Measurements from ENCODE around the gene ZNF292.
"Not testable (repeated sequence)": the region's sequence is repeated elsewhere in the genome, so short reads cannot be mapped to it uniquely, and the experiment has no call there.

The ZNF292 gene

DNA sequence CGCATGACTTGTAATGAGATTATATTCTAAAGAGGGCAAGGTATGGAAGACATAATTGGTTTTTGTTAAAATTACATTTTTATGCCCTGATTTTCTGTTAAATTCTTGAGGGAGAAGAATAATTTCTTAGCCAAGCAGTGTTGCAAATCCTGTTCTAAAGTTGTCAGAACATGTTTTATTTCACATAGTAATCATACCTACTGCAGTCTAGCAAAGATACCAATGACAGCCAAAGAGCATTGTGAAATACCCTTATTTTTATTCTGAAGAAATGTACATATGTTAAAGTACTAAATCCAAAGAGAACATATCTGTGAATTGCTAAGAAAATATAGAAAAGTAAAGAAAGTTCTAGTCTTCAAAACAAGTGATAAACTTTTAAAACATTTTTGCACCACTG, 127.4 kb downstream of the ZNF292 start:
- no peak for DNase-seq

DNA sequence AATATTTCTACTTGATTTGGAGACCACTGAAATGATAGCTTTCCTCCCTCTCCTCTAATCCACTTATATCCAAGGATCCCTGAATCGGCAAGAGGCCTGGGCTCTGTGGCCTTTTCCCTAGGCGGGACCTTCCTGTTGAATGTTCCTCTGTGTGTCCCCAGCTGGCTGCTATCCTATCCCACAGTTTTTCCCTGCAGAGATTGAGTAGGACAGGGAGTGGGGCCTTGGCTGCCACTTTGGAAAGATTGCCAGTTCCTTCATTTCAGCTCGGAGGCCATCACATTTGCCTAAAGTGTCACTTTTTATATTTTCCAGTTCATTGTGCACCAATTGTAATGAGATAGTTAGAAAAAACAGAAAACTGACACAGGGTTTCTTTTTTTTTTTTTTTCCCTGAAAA, 128.1 kb downstream of the ZNF292 start:
- no peak for DNase-seq

DNA sequence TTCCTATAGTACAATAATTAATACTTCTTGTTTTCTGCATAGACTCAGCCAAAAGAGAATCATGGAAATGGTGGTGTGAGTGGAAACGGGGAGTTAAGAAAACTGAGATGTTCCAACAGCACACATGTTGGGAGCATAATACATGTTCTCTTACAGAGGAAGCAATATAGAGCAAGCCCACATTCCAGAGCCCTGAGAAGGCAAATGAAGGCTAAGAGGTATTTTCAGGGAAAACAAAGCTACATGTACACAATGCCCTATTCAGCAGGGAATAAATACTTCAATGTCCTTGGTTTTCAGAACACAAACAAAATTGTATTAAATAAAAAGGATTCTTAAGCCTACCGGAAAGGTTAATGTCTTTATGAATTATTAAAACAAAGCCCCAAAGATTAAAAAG, 131.9 kb downstream of the ZNF292 start:
- no peak for DNase-seq

DNA sequence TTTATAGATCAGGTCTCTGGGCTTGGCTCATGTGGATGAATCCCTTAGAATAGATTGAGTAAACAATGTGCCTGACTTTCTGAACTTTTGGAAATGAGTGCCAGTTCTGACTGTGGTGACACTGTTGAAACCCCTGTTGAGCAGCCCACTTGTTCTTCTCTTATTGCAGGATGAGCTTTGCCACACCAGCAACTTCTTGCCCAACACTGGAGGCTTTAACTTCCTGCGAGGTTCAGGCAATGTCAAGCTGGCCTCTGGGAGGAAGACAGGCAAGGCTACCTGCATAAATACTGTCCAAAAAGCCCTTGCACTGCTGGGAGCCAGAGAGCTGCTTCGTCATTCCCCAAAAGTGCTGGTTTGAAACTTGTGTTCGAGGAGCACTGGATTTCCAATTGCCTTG, 134.2 kb downstream of the ZNF292 start:
- DNase-seq = no peak

DNA sequence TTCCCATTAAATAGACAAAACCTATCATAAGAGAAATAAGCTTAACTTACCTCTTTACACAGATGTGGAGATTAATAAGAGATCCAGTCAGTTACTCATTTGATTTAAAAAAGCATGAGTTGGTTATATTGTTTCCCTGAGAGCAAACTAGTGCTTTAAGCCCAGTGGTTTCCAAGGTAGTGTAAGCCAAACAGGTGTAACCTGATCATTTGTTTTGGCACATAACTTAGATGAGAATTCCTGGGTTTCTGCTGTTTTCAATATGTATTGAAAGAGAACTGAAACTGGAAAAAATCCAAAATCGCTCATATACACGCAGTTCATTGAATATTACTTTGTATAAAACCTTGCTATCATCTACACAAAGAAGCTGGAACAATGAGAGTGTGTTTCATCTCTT, 136.5 kb downstream of the ZNF292 start:
- no peak for DNase-seq

DNA sequence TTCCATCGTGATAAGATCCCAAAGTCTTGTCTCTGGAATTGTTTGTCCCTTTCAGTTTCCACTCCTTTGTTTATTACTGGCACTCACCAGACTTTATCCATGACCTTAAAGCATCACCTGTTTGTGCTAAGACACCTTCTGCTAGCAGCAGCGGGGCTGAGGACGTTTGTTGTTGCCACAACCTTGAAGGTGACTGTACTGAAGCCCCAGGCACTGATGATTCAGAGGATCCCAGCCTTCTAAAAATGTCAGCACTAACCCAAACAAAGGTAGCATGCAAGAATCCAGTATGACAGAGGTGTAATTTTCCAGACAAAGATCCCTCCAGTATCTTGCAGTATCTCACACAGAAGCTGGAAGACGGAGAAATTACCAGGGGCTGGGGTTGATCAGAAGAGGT, 138.2 kb downstream of the ZNF292 start:
- DNase-seq = no peak

DNA sequence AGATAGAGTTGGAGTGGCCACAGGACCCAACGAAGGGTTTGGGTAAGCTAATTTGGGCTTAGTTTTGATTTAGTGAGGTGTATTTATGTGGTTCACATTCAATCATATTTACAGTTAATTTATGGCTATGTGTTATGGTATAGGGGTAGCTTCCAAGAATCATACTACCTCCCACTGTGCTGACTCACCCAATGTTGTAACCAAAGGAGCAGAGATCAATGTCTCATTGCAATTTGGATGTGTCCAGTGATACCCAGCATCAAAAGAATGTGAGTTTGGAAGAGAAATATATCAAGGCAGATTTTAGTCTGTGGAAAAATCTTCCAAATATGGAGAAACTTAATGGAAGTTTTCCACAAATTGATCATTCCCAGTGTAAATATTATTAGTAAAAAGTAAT, 141.8 kb downstream of the ZNF292 start:
- no peak for DNase-seq

DNA sequence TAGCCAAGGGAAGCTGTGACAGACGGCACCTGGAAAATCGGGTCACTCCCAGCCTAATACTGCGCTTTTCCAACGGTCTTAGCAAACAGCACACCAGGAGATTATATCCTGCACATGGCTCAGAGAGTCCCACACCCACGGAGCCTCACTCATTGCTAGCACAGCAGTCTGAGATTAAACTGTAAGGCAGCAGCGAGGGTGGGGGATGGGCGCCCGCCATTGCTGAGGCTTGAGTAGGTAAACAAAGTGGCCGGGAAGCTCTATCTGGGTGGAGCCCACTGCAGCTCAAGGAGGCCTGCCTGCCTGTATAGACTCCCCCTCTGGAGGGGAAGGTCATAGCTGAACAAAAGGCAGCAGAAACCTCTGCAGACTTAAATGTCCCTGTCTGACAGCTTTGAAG, 145.9 kb downstream of the ZNF292 start:
- not testable (repeated sequence) for DNase-seq

DNA sequence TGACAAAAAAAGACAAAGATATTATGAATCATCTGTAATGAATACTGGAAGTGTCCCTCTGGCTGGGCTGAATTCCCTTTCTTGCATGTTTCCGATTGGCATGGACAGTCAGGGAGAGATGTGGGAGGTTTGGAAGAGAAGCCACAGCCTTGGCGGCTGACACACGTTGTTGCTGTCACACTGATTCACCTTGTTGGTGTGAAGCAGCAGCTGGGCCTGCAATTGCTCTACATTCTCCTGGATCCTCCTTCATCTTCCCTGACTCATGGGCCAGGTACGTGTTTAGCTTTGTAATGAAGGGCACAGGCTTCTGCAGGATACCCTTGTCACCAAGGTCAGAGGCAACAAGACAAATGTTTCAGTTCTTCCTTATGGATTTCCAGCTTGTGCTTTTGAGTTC, 153.6 kb downstream of the ZNF292 start:
- DNase-seq = no peak

DNA sequence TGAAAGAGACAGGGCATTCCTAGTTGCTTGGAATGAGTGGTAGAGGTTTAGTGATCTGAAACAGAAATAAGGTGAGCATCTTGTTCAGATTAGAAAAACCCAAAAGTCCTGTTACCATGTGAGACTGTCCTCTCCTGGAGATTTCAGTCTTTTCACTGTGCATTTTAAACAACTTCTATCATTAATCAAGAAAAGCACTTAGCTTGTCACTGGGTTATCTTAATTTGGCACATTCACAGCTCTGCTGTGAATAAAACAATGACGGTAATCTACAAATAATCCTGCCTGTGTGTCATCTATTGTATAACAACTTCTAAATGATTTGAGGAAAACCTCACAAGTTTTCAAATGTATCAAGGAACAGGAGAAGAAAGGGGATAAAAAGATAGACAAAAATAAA, 157.5 kb downstream of the ZNF292 start:
- DNase-seq = no peak

Data from CD4-positive, alpha-beta T cell treated with Interleukin-15 for 1 hour (primary cell).